ENCODE results near the gene DLEC1.

DNA sequence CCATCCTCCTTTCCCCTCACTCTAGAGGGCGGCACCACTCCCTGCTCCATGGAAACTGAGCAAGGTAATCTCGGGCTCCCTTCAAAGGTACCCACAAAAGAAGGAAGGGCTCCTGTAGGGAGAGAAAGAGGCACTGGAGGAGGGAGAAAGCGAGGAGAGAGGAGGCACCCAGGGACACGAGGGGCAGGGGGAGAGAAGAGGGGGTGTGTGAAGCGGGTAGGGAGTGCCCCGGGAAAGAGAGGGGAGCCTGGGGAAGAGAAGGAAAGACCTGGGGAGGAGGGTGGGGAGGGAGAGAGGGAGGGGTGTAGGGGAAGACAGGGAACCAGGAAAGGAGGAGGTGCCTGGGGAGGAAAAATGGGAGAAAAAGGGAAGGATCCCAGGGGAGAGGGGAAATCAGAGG, 47.9 kb upstream of the DLEC1 start:
- TF ChIP-seq EZH2phosphoT487 (IDR thresholded peaks at IDR 0.05; ENCODE audit: insufficient read depth, low read depth) (no peak), EZH2 (IDR thresholded peaks at IDR 0.05; ENCODE audit: insufficient read depth, poor library complexity, severe bottlenecking) (no peak)
